ENCODE data around the gene SIN3A.

DNA sequence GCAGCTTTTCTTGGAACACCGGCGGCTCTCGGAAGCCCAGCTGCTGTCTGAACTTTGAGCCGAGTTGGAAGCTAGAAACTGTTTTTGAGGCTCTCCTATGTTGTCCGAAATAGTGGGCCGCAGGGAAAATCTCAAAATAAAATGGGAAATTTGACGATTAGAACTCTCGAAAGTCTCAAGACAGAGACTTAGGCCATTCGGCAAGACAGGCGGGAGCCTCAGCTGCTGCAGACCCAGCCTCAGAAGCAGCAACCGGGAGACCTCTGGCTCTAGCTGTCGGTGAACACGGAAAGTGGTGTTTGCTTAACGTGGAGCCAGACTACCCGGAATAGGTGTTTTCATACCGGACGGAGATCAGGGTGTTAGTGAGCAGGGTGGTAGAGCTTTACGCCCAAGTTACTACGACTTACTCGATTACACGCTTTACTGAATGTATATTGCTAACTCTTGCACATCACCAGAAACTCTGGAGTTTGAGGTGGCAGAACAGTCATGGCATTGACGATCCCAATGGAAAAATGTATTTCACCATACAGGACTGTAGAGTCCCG, 82.7 kb downstream of the SIN3A start:
- TF ChIP-seq POLR2A (IDR thresholded peaks at IDR 0.05) = no peak
- TF ChIP-seq, protein P1, sequence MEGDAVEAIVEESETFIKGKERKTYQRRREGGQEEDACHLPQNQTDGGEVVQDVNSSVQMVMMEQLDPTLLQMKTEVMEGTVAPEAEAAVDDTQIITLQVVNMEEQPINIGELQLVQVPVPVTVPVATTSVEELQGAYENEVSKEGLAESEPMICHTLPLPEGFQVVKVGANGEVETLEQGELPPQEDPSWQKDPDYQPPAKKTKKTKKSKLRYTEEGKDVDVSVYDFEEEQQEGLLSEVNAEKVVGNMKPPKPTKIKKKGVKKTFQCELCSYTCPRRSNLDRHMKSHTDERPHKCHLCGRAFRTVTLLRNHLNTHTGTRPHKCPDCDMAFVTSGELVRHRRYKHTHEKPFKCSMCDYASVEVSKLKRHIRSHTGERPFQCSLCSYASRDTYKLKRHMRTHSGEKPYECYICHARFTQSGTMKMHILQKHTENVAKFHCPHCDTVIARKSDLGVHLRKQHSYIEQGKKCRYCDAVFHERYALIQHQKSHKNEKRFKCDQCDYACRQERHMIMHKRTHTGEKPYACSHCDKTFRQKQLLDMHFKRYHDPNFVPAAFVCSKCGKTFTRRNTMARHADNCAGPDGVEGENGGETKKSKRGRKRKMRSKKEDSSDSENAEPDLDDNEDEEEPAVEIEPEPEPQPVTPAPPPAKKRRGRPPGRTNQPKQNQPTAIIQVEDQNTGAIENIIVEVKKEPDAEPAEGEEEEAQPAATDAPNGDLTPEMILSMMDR (IDR thresholded peaks at IDR 0.05) = no peak

Measured in lower leg skin (tissue), 3 donors.